HG02938 (cell line): Measurements from ENCODE around the gene DYRK3.
"Not testable (repeated sequence)": the region's sequence is repeated elsewhere in the genome, so short reads cannot be mapped to it uniquely, and the experiment has no call there.

Experiments used
- ATAC-seq: cut with Tn5 transposase; IDR thresholded peaks from one replicate; pipeline ENCODE4 v1.9.1; 2021; ENCODE audit warnings: mild to moderate bottlenecking, moderate library complexity; ENCODE audit not compliant: unreplicated experiment

Gene DYRK3

DNA sequence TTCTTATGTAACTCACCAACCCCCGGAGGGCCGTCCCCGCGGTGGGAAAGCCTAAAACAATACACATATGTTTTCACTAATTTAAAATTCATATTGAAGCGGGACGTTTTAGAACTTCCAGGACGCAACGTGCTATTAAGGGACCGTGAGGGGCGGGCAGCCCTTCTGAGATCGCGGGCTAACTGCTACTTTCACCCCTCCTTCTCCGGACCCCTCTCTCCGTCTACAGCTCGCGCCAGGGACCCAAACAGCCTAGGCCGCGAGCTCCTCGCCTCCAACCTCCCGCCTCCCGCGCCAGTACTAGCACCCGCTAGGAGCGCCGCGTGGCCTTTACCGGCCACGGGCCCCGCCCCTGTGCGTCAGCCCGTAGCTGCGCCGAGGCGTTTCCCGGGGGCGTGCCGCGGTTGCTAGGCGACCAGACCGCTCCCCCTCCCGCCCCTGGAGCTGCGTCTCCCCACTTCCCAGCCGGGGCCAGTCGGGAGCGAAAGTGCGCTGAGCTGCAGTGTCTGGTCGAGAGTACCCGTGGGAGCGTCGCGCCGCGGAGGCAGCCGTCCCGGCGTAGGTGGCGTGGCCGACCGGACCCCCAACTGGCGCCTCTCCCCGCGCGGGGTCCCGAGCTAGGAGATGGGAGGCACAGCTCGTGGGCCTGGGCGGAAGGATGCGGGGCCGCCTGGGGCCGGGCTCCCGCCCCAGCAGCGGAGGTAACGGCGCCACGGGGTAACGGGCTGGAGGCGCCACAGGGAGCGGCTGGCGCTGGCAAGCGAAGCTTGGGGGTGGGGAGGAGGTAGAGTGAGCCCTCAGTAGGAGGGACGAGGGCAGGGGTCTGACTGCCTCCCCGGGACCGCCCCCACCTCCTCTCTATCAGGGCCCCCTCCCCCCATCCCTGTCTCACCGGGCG, at the start of gene DYRK3:
Gene DYRK3, plus strand, starts transcription at position 457 of the 898 bp plus-strand sequence. Its CDS starts 168 bp downstream, at position 625.
- peak; percentile 73 for ATAC-seq

DNA sequence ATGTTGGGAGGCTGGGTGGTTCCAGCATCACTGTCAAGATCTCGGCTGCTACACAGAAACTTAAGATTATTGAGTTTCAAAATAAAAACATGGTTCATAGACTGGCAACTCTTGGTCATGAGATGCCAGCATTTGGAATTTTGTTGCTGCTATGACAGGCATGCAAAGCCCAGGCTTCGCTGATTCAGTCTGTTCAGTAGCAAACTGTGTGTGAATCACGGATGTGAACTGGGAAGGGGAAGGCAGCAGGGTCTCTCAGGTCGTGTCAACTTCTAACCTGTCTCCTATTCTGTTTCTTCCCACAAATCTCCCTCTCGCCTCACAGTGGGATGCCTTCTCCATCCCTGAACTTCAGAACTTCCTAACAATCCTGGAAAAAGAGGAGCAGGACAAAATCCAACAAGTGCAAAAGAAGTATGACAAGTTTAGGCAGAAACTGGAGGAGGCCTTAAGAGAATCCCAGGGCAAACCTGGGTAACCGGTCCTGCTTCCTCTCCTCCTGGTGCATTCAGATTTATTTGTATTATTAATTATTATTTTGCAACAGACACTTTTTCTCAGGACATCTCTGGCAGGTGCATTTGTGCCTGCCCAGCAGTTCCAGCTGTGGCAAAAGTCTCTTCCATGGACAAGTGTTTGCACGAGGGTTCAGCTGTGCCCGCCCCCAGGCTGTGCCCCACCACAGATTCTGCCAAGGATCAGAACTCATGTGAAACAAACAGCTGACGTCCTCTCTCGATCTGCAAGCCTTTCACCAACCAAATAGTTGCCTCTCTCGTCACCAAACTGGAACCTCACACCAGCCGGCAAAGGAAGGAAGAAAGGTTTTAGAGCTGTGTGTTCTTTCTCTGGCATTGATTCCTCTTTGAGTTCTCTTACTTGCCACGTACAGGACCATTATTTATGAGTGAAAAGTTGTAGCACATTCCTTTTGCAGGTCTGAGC, 48.6 kb upstream of the DYRK3 start:
- ATAC-seq = no peak

DNA sequence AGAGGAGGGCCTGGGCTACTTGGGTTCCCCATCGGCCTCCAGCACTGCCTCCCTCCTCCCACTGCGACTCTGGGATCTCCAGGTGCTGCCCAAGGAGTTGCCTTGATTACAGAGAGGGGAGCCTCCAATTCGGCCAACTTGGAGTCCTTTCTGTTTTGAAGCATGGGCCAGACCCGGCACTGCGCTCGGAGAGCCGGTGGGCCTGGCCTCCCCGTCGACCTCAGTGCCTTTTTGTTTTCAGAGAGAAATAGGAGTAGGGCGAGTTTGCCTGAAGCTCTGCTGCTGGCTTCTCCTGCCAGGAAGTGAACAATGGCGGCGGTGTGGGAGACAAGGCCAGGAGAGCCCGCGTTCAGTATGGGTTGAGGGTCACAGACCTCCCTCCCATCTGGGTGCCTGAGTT, 47.4 kb upstream of the DYRK3 start:
- no peak for ATAC-seq

DNA sequence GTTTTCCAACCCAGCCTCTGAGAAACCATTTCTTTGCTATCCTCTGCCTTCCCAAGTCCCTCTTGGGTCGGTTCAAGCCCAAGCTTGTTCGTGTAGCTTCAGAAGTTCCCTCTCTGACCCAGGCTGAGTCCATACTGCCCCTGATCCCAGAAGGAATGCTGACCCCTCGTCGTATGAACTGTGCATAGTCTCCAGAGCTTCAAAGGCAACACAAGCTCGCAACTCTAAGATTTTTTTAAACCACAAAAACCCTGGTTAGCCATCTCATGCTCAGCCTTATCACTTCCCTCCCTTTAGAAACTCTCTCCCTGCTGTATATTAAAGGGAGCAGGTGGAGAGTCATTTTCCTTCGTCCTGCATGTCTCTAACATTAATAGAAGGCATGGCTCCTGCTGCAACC, 46.8 kb upstream of the DYRK3 start:
- no peak for ATAC-seq

DNA sequence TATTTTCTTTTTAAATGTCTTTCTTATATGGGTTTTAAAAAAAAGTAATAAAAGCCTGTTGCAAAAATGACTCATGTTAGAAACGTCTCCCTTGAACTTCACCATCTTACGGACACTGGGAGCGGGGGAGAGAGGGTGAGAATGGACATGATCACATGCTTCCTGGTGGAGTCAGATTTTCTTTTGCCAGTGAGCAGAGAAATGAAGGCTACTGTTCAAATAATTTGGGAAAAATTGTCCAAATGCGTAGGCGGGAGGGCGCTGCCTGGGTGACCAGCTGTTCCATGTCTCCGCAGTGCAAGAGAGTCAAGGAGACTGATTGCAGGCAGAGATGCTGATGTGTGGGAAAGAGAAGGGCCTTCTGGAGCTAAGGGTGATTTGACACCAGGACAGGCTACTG, 46.1 kb upstream of the DYRK3 start:
- no peak for ATAC-seq

DNA sequence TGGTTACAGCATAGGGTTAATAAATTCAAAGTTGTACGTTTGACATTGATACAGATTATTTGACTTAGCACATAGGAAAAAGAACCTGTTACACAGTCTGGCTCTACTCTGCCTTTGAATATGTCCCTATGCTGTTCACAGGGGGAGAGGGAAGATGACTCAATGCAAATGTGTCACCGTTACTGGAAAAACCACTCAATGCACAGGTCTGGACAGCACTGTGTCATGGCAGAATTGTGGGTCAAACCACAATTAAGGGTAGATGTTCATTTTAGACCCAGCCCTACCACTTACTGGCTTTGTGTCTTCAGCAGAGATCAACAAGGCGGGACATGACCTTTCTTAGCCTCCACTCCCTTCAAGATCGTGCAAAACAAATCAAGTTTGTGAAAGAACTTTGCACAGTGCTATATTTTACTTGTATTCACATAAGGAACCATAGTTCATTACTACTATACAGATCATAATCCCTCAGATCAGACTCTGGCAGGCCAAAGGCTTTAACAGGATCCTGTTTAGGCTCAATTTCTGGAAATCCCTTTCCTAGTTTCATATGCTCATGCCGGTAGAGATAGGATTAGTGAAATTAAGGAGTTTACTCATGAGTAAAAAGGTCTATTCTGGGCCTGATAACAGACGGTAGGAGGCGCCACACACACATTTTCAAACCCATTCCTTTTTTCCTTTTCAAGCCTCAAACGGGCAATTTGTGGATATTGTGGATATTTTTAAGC, 45.1 kb upstream of the DYRK3 start:
- no peak for ATAC-seq

DNA sequence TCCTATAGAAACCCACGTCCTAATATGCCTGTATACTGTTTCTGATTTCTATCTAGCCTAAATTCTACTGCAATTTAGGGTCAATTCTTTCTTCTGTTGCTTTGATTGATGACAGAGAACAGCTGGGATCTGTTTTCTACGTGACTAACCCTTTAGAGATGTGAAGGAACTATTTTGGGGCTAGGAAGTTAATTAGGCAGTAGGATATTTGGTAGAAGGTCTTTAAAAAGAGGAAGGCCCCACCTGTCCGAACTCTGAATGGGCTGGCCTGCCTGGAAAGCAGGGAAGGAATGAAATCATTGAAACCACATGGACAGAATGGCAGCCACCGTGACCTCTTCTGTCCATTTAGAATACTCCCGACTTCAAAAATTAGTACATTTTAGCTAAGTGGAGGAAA, 44.1 kb upstream of the DYRK3 start:
- no peak for ATAC-seq

DNA sequence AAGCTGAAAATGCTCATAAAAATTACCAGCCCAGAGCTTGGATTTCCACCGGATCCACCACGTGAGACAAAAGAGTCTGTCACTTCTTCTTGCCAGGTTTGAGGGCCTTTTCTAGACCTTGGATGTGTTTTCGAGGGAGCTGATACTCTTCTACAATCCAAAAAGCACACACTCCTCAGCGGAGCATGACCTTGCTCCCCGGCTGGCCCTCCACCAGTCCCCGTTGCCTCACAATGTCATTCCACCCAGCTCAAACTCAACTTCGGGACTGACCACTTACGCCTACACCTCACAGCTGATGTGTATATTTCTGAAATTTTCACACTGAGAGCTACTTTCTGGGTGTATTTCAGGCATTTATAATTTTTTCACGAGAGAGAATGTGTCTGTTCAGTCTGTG, 43.6 kb upstream of the DYRK3 start:
- no peak for ATAC-seq

DNA sequence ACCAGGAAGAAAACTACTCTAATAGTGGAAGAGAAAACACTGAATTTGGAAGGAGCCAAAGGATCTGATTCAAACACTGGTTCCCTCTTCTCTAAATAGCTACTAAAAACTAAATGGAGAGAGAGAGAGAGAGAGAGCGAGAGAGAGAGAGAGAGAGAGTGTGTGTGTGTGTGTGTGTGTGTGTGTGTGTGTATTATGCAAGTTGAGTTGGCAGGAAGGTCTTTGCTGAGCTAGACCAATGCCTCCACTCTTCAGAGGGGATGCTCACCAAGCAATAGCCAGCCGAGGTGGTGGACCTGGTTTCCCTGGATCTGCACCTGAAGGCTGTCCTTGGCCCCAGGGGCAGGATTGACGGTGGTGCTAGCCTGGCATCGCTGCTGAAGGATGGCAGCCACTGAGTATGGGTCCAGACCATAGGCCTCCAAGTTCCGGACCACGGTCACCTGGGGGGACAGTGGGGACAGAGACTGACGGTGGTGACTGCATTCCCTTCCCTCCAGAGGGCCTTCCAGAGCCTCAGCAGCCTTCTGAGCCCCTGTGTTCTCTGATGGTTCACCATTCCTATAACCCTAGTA, 41.9 kb upstream of the DYRK3 start:
- ATAC-seq = no peak

DNA sequence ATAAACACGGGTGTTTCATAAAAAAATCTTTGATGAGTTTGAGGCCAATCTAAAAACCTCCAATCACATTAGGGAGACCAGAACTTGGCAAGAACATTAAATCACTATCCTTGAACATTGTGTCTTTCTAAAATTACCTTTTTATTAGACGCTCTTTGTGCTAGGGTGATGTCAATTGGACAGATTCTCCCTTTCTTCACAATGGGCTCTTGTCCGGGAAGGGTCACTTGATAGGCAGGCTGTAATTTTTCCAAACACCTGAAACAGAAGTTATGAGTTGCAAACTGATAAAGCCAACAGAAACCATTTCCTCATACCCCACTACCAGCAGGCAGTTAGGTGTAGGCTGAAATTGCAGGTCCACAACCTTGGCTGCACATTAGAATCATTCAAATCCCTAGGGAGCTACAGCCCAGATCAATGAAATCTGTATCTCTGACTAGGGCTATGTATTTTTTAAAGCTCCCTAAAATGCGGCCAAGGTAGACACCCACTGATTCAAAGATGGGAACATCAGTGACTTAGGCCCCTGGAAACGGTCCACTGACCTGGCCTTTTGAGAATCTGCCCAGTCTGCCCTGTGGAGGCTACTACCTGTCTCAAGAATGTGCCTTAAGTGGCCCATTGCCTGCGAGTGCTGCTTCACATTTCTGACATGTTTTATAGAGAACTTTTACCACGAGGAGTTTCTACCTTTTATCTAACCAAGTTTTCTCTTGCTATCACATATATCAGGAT, 39.6 kb upstream of the DYRK3 start:
- no peak for ATAC-seq

DNA sequence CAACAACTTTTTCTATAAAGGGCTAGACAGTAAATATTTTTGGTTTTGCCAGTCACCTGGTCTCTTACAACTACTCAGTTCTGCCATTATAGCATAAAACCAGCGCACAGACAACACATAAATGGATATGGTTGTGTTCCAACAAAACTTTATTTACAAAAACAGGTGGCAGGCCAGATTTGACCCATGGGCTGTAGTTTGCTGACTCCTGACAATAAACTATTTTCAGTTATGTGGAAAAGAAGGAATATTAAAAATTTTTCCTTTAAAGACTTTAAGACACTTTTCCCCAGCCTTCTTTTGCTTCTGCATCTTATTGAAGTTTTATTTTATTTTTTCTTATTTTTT, 39.0 kb upstream of the DYRK3 start:
- ATAC-seq = no peak

DNA sequence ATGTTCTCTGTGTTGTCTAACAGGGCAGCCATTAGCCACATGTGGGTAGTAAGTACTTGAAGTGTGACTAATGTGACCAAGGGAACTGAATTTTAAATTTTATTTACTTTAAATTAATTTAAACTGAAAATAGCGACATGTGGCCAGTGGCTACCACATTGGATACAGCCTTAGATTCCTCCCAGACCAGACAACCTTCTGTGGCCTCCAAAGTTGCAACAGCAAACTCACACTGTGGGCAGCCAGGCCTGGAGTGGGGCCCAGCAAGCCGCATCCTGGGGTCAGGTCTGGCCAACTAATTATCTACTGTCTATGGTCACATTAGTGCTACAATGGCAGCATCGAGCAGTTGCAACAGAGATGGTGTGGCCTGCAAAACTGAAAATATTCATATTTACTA, 34.8 kb upstream of the DYRK3 start:
- ATAC-seq = no peak

DNA sequence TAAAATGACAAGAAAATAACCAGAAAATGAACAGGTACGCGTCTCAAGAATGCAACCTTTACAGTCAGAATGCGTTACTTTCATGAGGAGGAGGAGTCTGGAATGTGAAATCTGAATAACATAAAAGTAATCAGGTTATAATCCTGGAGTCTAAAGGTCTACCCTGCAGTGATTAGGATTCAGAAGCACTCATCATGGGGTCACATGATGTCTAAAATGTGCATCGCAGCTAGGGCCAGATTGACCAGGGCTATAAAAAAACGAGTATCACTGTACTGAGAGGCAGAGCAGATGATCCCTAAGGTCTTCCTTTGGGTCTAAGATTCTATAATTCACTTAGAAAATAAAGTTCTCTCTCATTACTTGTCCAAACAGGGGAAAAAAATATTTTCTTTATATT, 30.5 kb upstream of the DYRK3 start:
- no peak for ATAC-seq

DNA sequence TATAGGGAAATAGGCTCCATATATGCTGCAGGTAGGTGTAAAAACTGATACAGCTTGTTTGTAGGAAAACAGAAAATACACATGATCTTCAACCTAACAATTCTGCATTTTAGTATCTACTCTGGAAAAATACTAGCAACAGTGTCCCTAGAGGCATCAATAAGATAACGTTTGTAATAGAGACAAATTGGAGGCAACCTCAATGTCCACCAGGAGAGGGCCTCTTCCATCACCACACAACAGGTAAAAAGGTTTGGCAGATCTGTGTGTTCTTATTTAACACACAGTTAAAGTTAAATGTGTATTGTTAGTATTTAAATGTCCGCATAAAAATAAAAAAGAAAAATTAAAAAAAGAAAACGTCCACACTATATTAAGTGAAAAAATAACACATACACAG, 28.5 kb upstream of the DYRK3 start:
- ATAC-seq = no peak

DNA sequence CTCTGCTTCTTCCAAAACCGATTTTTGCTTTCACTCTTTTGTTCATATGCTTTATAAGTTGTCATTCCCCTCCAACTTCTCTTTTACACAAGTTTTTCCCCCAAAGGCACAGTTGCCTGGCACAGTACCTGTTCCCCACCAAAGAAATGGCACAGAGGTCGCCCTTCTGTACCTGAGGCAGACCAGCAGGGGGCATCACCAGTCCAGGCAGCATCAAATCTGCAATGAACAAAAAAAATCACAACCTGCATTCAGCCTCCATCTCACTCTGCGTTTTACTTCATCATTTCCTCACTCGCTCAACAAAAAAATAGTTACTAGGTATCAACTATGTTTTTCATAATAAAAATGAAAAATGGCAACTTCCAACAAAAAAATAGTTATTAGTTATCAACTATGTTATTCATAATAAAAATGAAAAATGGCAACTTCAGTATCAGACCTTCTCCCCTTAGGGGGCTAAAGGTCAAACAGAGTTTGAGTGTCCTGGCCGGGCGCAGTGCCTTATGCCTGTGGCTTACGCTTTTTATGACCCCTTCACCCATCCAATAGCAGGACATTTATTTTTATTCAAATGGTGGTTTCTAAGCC, 27.1 kb upstream of the DYRK3 start:
- no peak for ATAC-seq

DNA sequence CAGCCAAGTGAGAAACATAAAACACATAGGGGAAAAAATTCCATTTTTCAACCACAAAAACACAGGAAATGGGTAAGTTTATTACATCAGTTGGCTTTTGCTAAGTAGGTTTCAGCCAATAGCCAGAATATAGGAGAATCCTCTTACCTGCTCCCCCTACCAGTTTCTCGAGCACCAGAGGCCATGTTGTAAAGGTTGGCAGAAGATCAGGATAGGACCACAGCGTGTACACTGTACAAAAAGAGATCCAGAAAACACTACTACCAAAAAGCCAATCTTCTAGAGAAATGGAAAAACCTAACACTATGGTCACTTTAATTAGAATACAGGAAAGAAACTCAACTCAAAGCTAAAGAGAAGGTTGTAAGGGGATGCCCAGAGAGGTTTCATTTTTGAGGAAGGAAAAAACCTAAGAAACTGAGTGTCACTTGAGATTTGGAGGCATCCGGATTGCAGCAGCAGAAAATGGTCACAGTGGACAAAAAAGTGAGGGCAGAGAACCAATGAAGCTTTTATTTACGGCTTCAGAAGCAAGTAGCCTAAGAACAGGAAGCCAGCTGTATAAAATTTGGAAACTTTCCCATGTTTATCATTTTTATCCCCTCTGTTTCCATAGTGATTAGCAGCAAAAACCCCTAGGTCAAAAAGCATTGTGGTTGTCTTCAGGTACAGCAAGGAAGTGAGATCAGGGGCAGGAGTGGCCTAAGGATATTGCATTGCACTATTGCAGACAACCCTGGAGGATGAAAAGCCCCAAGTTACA, 25.9 kb upstream of the DYRK3 start:
- ATAC-seq = peak; percentile 34

DNA sequence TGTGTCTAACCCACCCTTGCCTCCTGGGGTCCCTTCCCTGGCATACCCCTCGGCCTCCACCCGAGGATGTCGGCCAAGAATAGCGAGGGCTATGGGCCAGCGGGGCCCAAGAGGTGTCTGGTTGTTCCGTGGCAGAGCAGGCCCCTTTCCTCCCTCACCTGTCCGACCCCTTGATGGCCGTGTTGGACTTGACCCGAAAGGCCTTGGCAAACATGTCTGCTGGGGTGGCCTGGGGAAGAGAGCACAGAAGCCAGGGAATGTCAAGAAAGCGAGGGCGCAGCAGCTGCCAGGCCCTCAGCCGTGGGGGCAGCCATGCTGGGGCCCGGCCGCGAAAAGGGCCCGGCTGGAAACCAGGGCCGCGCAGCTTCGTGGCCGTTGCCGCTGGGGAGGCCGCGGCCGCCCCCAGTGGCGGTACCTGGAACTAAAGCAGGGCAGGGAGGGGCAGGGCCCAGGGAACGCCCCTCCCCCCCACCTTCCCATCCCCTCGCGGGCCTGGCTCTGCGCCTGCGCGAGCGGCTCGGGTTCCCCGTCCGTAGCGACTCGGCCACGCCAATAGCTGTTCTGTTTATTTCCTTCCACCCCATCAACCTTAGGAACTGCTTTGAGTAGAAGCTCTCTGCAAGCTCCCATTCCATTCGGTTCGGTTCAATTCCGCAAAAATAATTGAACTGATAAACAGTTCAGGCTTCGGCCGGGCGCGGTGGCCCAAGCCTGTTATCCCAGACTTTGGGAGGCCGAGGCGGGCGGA, 23.0 kb upstream of the DYRK3 start, which contains the start of gene EIF2D:
Gene EIF2D, minus strand, starts transcription at position 337 of the 748 bp plus-strand sequence. Its CDS starts 123 bp downstream, at position 214.
- ATAC-seq = peak; percentile 70

DNA sequence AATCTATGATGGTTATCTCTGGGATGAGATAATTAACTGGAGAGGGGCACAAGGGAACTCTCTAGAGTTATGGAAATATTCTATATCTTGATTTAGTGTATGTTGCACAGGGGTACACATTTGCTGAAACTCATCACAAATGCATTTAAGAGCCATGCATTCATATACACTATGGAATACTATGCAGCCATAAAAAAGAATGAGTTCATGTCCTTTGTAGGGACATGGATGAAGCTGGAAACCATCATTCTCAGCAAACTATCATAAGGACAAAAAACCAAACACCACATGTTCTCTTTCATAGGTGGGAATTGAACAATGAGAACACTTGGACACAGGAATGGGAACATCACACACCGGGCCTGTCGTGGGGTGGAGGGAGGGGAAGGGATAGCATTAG, 8.9 kb upstream of the DYRK3 start:
- not testable (repeated sequence) for ATAC-seq
